Uterus (tissue), 2 donors: ENCODE measurements around the gene SART3.
A peak's percentile ranks its signal among the peaks of the same experiment; 100 is the strongest.

Experiments used
- CTCF ChIP-seq, 4 experiments: fragments of 200-600 bp in 2 of 4; fragments of 450-650 bp in 2 of 4; sonication (generic) in 2 of 4; IDR thresholded peaks; one replicate each; pipeline ENCODE4 v1.5.1; 2016 to 2019; ENCODE audit warnings: antibody characterized with exemption in 4 of 4, mild to moderate bottlenecking in 2 of 4, moderate library complexity in 1 of 4
- POLR2A ChIP-seq, 2 donors: fragments of 450-650 bp; IDR thresholded peaks; one replicate each; pipeline ENCODE4 v1.6.1; 2016; ENCODE audit warnings: antibody characterized with exemption in 2 of 2, mild to moderate bottlenecking in 1 of 2, moderate library complexity in 1 of 2

DNA sequence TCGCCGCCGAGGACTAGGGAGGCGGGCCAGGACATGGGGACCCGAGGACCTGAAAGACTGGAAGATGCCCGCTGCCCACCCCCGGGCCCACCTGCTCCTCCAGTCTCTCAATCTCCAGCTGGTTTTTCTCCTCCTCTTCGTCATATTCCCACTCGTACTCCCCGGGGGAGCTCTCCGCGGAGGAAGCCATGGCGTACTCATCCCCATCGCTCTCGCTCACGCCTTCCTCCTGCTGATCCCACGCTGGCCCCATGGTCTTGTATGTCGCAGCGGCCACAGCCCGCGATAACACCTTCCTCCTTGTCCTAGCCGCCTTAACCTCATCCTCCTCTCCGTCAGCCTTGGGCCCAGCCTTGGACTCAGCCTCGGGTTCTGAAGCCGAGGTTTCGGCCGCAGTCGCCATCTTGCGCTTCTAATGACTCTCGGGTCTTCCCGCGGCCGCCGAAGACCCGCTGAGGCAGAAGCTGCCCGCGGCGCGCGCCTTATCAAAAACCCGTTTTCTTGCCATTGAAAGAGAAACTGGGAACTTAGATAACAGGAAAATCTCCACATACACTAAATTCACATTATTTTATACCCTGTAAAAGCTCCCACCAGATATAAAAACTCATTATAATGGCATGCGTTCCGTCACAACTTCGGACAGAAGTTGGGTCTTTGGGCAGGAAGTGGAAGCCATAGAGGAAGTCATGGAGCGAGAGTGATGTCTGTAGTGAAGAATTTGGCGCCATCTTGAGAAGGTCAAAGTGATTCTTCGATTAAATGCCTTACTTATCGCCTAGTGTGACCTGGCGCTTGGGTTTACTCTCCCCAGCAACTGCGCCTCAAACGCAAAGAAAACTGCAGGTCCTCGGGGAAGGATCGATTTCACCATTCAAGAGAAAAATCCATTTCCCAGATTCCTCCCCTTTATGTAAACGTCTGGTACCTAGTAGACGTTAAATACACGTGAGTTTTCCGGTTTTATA is at the start of gene SART3:
- TF ChIP-seq CTCF (IDR thresholded peaks at IDR 0.05) (no peak), POLR2A (IDR thresholded peaks at IDR 0.05) (peak; percentile 11 to 52)
